Omental fat pad (tissue), 4 donors: ENCODE results near the gene APOBEC3H. TPM values are rescaled to one million over a fixed set of nuclear protein-coding genes. Genes with fewer than 3 reads are reported as not detected.

Experiments
- ATAC-seq: fragments of 150-250 bp; one replicate; pipeline ENCODE4 v1.9.1; 2016; ENCODE audit warnings: mild to moderate bottlenecking, moderate library complexity; ENCODE audit not compliant: low FRiP score
- DNase-seq: peaks from one replicate; pipeline ENCODE4 v3.0.0-alpha.2; 2019; ENCODE audit warnings: low spot score
- total RNA-seq, 4 donors: library from RNA; depleted of rRNA; stranded (reverse); fragments of >200 nt; gene quantifications; one replicate each; pipeline ENCODE4 v1.1.0, GENCODE V29; 2016
- TF ChIP-seq, protein P1 (sequence below), 3 donors: fragments of 450-650 bp; IDR thresholded peaks; one replicate each; pipeline ENCODE4 v1.5.1; 2016 to 2017; ENCODE audit warnings: antibody characterized with exemption in 3 of 3, mild to moderate bottlenecking in 3 of 3, moderate library complexity in 2 of 3

The APOBEC3H gene
- total RNA-seq, 4 donors from 2014 or later: 0.63 to 0.95 TPM; not detected in 2

DNA sequence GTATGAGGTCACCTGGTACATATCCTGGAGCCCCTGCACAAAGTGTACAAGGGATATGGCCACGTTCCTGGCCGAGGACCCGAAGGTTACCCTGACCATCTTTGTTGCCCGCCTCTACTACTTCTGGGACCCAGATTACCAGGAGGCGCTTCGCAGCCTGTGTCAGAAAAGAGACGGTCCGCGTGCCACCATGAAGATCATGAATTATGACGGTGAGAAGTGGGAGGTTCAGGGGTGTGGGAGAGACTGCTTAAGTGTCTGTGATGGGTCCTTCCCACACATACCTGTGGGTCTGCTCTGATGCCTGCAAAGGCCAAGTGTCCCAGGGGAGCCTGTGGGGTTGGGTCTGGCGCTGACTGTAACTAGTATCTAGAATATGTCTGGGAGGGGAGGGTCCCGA, 16.0 kb upstream of the APOBEC3H start:
- TF ChIP-seq, protein P1, sequence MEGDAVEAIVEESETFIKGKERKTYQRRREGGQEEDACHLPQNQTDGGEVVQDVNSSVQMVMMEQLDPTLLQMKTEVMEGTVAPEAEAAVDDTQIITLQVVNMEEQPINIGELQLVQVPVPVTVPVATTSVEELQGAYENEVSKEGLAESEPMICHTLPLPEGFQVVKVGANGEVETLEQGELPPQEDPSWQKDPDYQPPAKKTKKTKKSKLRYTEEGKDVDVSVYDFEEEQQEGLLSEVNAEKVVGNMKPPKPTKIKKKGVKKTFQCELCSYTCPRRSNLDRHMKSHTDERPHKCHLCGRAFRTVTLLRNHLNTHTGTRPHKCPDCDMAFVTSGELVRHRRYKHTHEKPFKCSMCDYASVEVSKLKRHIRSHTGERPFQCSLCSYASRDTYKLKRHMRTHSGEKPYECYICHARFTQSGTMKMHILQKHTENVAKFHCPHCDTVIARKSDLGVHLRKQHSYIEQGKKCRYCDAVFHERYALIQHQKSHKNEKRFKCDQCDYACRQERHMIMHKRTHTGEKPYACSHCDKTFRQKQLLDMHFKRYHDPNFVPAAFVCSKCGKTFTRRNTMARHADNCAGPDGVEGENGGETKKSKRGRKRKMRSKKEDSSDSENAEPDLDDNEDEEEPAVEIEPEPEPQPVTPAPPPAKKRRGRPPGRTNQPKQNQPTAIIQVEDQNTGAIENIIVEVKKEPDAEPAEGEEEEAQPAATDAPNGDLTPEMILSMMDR (IDR thresholded peaks at IDR 0.05): no peak
- DNase-seq: no peak
- ATAC-seq: no peak

DNA sequence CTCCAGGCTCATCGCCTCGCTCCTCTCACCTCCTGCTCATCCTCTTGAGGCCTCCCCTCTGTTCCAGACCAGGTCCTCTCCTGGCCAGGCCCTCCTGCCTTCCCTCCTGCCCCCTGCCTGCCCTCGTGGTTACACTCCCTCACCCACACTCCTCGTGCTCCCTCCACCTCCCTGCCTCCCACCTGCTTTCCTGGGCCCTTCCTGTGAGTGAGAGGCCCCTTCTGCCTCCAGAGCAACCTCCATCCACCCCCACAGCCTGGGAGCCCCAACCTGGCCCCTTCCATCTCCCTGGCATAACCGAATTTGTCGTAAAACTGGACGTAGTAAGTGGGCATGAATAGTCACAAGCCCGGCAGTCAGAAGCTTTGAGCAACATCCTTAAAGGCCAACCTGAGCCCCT, 15.4 kb upstream of the APOBEC3H start:
- no peak for ATAC-seq
- DNase-seq: no peak
- TF ChIP-seq, protein P1 (IDR thresholded peaks at IDR 0.05): no peak

DNA sequence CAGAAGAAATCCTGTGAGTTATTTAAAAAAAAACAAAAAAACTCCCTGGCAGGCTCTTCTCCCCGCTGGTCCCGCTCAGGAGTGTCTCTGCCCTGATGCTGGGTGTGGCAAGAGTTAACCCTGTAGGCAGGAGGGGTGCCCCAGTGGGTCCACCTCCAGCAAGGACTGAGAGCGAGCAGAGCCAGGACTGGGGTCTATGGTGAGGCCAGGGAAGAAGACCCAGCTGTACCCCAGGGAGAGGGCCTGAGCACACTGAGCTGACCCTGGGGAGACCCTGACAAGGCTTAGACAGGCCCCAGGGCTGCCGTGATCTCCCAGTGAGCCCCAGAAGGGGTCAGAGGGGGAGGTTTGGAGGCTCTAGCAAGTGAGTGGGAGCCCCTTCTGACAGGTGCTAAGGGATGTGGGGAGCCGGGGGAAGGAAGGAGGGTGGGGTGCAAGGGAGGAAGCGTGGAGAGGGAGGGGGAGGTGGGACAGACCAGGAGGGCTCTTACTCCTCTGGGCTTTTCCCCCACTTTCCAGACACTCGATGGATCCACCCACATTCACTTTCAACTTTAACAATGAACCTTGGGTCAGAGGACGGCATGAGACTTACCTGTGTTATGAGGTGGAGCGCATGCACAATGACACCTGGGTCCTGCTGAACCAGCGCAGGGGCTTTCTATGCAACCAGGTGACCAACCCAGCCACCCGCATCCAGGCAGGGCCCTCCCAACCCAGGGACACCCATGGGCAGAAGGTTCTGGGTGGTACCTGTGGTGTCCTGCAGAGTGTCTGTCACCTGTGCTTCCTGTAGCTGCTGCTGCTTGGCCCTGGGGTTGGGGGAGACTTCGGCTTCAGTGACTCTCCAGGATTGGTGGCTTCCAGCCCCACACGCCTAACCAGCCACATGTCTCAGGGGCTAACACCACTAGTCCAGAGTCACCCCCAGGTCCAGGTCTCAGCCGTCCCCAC, 13.6 kb upstream of the APOBEC3H start:
- ATAC-seq: no peak
- no peak for DNase-seq
- TF ChIP-seq, protein P1 (IDR thresholded peaks at IDR 0.05): no peak

DNA sequence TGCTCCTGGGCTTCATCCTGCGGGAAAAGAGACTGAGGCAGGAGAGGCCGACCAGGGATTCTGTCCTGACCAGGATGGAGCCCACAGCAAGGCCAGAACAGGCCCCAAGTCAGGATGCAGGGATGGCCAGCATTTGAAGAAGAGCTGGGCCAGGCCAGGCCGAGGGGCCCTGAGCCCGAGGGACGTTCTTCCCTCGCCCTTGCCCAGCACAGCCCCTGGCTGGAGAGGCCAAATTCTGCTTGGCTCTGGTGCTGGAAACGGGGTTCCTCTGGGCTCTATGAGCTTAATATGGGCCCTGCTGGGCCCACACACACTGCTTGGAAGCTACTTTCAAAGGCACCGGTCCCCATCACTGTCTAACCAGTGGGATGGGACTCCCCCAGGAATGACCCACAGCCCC, 12.4 kb upstream of the APOBEC3H start:
- DNase-seq (no peak), ATAC-seq (no peak)
- TF ChIP-seq, protein P1 (IDR thresholded peaks at IDR 0.05): no peak

DNA sequence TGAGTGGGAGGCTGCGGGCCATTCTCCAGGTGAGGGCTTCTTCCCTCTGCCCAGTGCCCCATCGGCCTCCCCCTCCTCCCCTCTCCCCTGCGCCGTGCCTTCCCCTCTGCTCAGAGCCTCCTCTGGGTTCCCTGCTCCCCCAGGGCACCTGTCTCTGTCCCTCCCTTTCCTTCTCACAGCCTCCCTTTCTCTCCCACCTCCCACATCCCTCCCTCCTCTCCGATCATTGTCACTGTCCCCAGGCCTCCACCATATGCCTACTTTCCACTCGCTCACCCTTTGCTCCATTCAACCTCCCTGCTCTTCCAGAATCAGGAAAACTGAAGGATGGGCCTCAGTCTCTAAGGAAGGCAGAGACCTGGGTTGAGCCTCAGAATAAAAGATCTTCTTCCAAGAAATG, 9.9 kb upstream of the APOBEC3H start:
- DNase-seq (no peak), ATAC-seq (no peak)
- TF ChIP-seq, protein P1 (IDR thresholded peaks at IDR 0.05): no peak

DNA sequence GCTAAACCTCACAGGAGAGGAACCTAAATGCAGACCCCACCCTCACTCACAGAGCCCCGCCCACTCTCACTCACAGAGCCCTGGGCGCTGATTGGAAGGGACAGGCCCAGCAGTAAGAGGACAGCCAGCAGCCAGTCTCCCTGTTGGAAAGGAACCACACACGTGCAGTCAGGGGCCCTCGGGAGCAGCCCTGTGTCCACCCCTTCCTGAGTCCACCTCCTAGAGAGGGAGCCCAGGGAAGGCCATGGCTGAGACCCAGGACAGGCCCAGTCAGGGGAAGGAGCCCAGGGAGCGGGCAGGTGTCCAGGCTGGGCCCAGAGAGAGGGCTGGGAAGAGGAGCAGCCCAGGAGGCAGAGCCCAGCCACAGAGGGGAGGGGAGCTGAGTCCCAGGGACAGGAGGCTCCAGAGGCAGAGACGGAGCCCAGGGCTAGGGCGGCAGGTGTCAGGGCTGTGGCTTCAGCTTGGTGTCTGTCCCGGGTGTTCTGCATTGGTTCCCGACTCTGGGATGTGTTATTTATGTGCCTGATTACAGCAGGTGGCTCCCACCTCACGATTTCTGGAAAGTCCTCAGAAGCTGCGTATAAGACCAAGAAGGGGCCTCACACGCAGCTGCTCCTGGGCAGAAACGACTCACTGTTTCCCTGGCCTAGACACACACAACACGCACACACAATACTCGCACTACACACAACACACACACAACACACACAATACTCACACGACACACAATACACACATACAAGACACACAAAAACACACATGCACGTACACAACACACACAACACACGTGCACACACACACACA, 9.0 kb upstream of the APOBEC3H start:
- ATAC-seq (no peak), DNase-seq (no peak)
- TF ChIP-seq, protein P1 (IDR thresholded peaks at IDR 0.05): no peak
